ENCODE measurements around the gene CRIP3. TPM values are rescaled to one million over a fixed set of nuclear protein-coding genes. Genes with fewer than 3 reads are reported as not detected.

The CRIP3 gene
- total and polyA plus RNA-seq, 2 of the 4 experiments (the other 2 are of a cell fraction) = not detected

GRCh38 chr6:43274916-43275597 lies 33.6 kb downstream of the CRIP3 start (continued):
- no peak for TF ChIP-seq ELK1 (IDR thresholded peaks at IDR 0.05; ENCODE audit: borderline replicate concordance, low read depth, low read length)
- TF ChIP-seq MXI1 (IDR thresholded peaks at IDR 0.05; ENCODE audit: borderline replicate concordance, low read depth, low read length) = no peak
- TF ChIP-seq RCOR1 (IDR thresholded peaks at IDR 0.05; ENCODE audit: insufficient replicate concordance, low read length) = no peak

Data from IMR-90 (cell line).